GM19240 (cell line): ENCODE measurements around the gene DIPK1C.

Experiments used
- DNase-seq: peaks from one replicate; pipeline ENCODE4 v3.0.0; 2011; ENCODE audit warnings: low spot score; ENCODE audit not compliant: insufficient read length

The DIPK1C gene

DNA sequence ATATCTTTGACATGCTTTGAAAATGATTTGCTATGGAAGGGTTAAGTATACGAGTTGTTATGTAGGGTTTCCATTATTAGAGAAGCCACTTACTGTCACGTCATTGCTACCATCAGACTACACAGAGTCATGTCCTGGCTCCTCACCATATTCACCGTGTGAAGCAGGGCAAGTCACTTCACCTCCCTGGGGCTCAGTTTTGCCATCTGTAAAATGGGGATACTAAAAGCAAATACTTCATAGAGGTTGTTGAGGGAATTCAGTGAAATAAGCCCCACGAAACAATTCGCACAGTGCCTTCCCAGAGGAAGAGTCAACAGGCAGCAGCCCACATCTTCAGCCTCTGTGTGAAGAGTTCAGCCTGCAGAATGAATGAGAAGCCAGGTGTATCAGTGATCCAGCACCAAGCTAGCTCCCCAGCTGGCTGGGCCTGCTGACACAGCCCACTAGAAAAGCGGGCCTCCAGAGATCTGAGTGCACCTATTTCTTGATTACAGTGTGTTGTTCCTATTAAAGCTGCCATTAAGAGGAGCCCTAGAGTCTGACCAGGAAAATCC, 3.4 kb downstream of the DIPK1C start:
- no peak for DNase-seq

DNA sequence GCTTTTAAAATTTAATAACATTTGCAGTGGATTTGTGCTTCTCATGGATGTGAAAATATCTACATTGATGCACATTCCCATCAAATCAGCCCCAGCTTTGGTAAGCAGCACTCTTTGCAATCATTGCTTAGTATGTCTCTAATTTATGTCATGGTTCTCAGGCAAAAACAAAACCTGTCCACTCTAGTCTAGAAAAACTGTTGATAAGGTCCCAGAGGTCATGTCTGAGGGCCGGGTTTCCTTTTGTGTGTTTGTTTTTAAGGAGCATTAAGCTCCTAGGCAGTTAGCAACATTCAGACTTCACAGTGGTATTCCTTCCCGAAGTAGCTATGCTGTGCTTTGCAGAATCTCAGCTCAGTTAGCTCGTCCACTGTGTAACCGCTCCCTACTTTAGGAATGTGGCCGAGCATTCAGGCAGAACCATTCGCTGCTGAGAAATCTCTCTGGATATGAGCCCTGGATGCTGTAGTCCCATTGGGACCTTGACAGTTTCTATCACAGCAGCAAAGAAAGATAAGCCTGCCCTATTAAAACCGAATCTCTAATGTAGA, 4.0 kb downstream of the DIPK1C start:
- DNase-seq, result no peak

DNA sequence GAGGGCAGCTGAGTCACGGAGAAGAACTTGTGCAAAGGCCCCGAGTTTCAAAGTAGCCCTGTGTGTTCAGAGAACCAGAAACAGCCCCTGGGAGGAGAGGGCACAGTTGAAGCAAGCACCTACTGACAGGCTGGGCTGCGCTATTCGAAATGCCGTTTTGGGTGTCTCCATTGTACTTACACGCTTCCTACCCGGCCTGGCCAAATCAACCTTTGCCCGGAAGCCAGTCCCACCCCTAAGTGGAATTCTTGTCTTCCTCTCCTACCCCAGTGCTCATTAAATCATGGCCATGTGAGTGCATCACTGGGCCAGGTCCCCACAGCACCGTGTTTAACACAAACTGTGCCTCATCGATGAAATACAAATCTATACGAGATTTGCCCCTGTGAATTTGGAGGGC, 6.0 kb downstream of the DIPK1C start:
- no peak for DNase-seq

DNA sequence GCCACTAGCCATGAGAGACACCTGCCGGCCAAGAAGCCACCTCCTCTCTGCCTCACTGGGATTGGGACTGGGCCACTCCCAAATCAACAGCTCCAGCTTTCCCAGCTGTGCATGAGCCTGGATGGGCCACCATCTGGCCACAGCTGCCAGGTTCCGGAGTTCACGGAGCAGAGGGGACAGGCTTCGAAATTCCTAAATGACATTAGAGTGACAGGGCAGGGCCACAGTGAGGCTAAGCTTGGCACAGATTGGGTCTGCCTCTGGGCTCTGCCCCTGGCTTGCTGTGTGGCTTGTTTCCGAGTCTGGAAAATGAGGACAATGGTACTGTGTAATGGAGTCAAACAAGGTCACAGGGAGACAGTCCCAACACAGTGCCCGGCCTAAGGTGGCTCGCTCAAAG, 6.5 kb downstream of the DIPK1C start:
- no peak for DNase-seq

DNA sequence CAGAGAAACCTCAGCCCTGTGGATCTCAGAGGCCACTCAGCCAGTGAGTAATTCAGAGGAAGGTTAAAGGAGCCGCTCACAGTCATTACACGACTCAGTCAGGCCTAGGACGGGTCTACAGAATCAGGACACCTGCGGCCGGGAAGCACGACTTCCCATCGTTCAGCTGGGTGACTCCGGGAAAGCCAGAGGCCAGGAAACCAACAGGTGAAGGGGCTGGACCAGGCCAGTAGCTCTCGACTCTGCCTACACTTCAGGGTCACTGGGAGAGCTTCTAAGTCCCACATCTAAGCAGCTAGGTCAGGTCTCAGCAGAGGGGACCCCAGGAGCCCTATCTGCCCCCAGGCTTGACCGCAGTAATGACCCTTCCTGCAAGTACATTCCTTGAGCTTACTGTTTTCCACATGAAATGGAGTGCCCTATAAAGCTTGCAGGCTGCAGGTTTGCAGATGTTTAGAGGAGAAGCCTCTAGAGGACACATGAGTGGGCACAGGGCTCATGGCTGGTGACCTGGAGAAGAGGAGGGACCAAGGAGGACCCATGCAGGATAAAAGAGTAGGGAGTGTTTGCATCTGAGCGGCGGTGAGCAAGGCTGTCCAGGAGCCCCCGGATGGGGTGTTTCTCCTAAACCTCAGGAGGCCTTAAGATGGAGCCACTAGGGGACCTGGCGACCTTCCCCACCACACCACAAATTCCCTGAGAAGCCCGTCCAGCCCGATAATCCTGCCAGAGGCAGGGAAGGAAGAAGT, 9.5 kb downstream of the DIPK1C start:
- no peak for DNase-seq

DNA sequence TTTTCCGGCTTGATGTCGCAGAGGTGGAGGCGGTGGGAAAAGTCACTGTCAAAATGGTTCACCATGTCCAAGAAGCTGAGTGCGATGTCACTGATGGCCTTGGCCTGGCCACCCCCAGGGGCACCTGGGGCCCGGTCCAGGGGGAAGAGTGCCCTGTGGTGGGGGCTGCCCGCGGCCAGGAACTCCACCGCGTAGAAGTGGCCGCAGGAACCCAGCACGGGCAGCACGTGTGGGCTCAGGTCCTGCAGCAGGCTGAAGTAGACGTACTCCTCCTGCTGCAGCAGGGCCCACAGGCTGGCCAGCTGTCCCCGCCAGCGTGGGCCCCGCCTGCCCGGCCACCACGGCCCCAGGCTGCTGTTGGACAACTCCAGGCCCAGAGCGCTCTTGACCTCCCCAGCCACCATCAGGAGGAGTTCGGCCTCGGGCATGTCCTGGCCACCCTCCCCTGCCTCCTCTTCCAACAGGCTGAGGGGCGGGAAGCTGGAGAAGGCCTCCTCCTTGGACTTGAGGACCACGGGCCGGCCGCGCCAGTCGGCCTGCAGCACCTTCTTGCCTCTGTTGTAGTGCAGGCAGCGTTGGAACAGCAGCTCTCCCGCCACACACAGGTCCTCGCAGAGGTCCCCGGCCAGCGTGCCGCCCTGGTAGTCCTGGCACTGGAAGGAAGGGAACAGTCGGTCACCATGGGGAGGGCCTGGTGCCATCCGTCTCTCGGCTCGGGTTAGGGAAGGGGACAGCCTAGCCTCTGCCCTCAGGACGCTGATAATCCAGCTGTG, 10.3 kb downstream of the DIPK1C start:
- no peak for DNase-seq

DNA sequence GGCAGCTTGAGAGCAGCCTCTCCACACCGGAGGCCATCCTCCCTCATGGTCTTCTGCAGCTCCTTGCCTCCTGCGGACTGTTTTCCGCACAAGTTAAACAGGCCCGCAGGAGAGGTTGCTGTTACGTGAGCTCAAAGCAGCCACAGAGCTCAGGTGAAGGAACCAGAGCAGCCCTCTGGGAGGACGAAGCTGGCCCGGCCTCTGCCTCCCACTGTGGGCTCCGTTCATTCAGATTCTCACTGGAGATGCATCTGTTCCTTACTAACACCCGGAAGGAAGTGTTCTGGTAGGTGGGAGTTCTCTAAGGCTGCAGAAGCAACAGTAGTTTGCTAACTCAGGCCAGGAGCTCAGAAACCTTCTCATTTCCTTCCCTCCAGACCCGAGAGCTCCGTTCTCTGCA, 10.9 kb downstream of the DIPK1C start:
- no peak for DNase-seq

DNA sequence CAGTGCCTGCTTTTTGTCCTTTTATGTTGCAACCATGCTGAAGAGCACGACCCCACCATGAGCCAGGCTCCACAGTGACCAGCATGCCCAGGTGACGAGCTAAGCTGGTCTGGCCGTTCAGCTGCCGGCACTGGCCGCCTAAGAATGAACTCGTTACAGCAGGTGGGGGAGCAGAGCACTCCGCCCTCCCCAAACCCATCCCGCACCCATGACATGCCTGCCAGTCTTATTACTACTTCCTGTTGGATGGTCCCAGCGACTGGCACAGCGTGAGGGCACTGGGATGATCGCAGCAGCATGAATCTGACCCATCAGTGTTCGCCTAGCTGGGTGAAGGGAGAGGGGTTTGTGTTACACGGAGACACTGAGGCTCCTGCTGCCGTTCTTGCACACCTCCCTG, 11.5 kb downstream of the DIPK1C start:
- DNase-seq, result no peak

DNA sequence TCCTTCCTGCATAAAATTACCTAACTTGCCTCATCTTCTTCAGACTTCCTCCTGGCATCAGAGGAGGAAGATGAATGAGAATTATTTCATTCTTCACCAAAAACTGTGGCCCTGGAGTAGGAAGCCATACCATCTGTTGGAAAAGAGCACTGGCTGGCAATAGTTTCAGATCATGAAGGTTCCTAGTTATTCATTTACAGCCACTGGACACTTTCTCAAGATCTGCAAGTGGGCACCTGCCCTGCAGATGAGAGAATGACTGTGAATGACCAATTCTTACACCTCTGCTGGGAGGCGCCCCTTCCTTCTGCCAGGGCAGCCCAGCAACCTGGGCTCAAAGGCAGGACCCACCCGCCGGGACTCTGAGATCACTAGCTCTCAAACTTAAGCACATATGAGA, 13.0 kb downstream of the DIPK1C start:
- DNase-seq, result no peak

DNA sequence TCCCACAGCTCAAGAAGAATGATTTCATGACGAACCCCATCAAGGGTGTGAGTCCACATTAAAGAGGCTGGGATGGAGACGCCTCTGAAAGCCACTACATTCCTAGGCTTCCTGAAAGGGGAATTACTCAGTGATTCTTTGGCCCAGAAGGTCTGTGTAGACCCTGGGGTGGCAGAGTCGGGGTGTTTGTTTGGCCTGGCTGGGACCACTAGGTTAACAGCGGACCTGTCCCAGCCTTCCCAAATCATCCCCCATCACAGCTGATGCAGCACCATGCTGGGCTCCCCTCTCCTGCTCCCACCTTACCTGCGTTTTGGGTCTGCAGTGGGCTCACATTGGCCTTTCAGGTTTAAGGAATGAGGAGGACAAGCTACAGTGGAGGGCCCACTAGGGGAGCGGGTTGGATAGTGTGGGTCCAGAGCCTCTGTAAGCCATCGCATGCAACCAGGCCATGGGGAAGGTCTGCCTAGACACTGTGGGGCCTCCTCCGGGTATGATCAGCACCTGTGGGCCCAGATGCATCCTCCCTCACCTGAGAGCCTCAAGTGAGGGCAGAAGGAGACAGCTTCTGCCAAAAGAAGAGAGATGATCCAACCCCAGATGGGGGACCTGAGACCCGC, 16.2 kb downstream of the DIPK1C start:
- DNase-seq, result no peak

DNA sequence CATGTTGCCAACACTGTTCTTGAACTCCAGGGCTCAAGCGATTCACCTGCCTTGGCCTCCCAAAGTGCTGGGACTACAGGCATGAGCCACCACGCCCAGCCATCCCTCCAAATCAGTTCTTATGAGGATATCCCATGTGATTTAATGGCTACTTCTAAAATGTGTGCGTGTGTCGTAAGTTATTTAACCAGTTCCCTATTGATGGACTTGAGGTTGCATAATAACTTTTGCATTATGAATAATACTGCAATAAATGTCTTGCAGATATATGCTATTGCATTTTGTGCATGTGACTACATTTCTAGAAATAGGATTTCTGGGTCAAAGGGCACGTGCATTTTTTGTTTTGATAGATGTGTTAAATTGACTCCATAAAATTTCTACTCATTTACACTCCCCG, 19.0 kb downstream of the DIPK1C start:
- no peak for DNase-seq

DNA sequence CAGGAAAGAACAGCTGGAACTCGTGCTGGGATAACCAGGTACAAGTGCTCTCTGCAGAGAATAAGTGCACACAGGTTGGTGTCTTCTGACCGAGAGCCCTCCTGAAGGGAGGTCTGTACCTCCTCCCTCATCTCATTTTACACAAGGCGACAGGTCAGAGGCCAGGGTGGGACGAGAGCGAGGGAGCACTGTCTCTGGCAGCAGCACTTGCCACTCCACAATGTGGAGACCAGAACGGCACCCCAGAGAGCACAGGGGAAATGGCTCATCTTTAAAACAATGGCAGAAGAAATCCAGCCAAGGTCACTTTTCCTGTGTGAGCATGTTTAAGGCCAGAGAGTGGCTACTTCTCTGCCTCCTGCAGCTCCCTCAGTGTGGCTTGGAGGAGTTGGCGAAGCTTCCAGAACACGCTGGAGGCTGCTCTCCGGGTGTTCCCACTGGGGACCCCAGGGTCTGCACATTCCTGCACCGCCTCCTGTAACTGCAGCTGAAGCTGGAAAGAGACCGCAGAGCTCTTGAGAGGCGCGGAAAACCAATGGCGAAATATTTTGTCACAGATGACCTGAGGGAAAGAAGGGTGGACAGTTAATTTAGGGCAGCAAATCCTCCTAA, 20.8 kb downstream of the DIPK1C start:
- DNase-seq, result no peak

DNA sequence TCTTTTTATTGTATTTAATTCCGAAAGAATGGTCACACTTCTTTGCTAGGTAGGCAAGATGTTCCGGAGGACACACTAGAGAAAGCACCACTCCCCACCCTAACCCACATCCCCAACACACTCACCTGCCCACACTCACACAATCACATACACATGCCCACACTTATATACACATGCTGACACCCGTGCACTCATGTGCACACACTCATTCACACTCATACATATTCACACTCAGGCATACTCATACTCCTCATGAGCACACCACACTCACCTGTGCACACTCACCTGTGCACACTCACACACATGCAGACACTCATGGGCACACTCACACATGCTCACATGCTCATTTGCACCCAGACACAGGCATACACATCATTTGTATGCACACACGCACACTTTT, 21.4 kb downstream of the DIPK1C start:
- DNase-seq, result no peak

DNA sequence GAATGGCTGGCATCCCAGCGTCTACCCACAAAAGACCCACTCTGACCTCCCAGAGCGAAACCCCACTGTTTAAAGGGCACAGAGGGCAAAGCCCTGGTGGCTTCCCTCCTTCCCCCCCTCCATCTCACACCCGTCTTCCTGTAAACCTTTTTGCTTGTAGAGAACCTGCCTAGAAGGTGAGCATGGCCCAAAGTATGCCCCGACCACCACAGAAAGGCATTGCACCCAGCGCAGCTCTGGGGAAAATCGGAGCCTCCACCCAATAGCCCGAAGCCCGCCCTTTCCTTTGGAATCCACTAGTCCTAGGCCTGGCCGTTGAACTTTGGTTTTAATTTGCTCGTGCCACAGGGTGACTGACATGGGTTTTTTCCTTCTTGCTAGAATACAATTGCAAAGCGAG, 22.6 kb downstream of the DIPK1C start:
- no peak for DNase-seq

DNA sequence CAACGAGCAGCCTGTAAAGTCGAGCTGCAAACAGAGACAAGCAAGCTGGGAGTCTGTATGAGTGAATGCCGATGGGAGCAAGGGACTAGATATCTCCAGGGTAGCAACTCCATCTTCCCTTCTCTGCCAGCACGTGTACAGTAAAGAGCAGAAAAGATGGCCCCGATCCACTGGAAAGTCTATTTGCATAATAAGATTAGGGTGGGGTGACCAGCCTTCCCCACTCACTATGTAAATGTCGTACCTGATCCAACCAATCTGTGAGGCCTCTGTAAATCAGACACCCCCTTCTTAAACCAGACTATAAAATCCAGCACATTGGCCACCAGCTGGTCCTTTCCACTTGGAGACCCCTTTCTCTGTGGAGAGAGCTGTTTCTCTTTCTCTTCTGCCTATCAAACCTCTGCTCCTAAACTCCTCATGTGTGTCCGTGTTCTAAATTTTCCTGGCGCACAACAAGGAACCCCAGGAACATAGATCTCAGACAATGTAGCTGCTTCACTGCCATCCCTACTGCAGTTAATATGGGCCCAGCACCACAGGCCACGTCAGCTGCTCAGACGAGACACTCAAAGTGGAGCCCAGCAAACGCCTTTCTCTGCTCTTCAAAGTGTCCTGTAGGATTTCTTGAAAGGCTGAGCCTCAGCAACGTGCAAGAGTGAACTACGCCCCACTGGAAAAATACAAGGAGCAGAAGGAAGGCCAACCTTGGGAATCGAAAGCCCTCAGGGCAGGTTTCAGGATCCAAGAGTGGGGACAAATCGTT, 26.1 kb downstream of the DIPK1C start:
- no peak for DNase-seq

DNA sequence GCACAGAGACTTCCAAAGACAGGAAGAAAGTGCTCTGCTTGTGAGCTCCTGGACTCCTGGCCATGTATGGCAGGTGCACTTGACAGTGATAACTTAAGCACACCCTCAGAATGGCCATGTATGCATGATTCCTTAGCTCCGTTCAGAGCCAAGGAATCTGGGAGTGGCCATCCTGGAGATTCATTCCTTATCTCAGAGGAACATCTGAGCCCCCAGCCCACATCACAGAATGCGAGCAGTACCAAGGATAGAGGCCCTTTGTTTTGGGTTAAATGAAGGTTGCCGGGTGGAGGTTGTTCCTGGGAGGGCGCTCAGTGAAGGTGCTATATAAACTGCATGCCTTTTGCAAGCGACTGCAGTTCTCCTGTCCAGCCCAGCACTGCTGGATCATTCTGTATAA, 26.9 kb downstream of the DIPK1C start:
- no peak for DNase-seq

DNA sequence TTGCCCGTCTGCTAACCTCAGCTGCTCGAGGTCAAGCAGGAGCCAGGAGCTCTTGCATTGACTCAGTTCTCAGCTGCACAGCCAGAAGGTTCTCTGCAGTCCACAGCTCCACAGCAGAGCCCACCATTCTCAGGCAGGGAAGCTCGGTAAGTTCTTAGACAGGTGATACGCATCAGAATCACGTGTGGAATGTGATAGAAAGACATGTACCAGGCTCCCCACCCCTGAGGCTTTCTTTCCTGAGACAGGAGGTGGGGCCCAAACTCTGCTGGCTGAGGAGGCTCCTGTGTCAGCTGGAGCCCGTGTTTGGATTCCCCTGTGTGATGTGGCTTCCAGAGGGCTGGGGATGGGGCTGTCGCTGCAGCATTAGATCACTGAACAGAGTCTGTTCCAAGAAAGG, 28.0 kb downstream of the DIPK1C start:
- DNase-seq, result no peak

DNA sequence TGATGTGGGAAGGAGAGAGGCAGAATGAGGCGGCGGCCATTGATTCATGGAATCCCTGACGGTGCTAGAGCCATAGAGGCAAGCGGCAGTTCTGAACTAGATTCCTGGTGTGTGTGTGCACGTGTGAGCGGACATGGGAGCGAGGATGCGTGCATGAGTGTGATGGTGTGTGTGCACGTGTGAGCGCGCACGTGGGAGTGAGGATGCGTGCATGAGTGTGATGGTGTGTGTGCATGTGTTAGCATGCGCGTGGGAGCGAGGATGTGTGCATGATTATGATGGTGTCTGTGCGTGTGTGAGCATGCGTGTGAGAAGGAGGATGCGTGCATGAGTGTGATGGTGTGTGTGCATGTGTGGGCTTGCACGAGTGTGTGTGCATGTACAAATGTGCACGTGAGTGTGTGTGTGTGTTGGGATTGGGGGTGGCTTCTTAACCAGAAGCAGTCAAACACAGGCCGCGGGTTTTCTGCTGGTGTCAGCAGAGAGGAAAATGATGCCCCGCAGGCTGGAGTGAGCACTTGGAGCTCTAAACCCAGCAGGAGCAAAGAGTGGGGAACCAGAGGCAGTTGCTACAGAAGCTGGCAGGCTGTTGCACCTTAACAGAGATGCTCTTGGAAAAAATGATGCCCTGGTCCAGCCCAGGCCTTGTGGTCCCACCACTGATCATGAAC, 29.5 kb downstream of the DIPK1C start:
- no peak for DNase-seq

DNA sequence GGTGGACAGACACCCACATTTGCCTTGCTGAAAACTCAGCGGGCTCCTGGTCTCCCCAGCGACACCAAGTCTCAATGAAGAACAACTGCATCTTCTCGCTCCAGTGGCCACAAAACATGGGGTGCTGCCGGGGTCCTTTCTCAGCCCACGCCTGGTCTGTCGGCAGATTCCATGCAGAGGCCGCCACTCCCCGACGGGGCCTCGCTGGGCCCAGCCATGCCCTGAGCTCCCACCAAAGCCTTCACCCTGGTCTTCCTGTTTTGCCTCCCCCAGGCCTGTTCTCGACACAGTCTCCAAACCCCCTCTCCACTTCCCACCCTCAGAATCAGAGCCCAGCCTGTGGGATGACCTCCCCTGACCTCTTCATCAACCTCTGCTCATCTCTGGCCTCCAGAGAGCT, 31.2 kb downstream of the DIPK1C start:
- DNase-seq, result no peak

DNA sequence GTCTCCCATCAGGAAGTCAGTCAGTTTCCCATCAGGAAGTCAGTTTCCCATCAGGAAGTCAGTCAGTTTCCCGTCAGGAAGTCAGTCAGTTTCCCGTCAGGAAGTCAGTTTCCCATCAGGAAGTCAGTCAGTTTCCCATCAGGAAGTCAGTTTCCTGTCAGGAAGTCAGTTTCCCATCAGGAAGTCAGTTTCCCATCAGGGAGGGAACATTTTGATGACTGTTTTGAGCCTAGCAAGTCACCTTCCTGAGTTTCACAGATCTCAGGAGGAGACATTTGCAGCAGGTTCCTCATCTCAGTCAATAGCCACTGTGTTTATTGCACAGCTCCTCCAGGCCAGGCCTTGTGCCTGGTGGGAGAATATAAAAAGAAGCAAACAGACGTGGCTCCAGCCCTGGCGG, 31.9 kb downstream of the DIPK1C start:
- no peak for DNase-seq
